NCI-H774 (cell line): ENCODE measurements around the gene TECR.
A peak's percentile ranks its signal among the peaks of the same experiment; 100 is the strongest.
"Not testable (repeated sequence)": the region's sequence is repeated elsewhere in the genome, so short reads cannot be mapped to it uniquely, and the experiment has no call there.

Experiments
- DNase-seq: peaks from one replicate; lab custom pipeline; 2025; lab: John Stamatoyannopoulos, UW

Gene TECR

DNA sequence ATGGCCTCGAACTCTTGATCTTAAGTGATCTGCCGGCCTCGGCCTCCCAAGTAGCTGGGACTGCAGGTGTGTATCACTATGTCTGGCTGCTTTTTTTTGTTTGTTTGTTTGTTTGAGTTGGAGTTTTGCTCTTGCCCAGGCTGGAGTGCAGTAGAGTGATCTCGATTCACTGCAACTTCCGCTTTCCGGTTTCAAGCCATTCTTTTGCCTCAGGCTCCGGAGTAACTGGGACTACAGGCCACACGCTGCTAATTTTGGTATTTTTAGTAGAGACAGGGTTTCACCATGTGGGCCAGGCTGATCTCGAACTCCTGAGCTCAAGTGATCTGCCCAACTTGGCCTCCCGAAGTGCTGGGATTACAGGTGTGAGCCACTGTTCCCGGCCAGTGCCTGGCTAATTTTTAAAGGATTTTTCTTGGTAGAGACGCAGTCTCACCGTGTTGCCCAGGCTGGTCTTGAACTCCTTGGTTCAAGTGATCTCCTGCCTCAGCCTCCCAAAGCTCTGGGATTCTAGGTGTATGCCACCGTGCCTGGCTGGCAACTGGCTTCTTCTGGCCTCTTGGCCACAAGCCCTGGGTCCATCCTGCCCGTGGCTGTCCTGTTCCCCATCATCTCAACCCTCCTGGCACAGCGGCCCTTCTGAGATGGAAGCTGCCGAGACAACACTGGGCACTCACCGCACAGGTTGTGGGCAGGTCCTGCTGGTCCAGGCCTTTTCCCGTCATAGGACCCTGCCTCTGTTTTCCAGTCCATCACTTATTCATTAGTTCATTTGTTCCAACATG, 11.5 kb downstream of the TECR start:
- no peak for DNase-seq

DNA sequence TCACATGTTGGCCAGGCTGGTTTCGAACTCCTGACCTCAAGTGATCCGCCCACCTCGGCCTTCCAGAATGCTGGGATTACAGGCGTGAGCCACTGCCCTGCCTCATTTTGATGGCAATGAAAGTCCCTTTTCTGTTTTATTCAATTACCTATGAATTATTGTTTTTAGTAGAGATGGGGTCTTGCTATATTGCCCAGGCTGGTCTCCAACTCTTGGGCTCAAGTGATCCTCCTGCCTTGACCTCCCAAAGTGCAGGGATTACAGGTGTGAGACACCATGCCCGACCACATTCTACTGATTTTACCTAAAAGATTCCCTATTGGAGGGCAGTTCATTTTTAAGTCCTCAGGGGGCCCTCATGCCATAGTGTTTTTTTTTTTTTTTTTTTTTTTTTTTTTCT, 12.6 kb downstream of the TECR start:
- DNase-seq = not testable (repeated sequence)

DNA sequence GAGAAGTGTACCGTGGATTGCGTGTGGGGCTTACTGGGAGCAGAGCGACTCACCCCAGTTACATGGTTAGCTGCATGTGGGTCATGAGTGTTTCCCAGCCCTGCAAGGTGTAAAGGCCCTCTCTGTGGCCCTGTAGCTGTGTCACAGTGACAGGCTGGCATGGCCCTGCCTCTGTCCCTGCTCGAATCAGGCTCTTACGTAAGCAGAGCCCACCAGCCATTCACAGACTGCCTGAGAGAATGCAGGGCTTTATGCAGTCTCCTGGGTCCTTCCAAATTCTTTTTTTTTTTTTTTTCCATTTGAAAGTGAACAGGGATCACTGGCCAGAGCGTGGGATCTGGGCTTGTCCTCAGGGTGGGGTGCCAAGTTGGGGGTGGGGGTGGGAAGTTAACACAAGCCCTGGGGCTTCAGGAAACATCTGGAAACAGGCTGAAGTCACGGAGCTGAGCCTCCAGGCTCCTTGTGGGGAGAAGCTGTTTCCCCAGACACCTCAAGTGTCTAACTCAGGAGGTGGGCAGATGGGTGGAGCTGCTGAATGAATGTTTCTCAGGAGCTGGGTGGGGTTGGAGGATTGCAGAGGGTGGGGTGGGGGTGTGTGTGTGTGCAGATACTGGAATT, 13.4 kb downstream of the TECR start:
- DNase-seq = no peak

DNA sequence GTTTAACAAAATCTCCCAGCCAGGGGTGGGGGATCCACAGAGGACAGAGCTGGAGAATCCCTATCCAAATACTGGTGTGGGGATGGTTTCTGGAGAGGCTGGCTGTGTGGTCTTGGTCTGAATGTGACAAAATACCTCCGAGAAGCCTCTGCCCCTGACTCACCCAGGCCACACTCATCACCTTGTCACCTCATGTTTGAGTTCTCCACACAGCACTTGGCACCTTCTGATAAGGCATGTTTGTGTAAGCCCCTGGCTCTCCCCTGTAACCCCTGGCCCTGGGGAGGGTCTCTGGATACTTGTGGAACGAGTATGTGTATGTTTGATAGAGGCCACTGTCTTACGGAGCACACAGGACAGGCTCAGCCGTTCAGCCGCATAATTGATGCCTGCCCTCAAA, 14.7 kb downstream of the TECR start:
- DNase-seq = no peak

DNA sequence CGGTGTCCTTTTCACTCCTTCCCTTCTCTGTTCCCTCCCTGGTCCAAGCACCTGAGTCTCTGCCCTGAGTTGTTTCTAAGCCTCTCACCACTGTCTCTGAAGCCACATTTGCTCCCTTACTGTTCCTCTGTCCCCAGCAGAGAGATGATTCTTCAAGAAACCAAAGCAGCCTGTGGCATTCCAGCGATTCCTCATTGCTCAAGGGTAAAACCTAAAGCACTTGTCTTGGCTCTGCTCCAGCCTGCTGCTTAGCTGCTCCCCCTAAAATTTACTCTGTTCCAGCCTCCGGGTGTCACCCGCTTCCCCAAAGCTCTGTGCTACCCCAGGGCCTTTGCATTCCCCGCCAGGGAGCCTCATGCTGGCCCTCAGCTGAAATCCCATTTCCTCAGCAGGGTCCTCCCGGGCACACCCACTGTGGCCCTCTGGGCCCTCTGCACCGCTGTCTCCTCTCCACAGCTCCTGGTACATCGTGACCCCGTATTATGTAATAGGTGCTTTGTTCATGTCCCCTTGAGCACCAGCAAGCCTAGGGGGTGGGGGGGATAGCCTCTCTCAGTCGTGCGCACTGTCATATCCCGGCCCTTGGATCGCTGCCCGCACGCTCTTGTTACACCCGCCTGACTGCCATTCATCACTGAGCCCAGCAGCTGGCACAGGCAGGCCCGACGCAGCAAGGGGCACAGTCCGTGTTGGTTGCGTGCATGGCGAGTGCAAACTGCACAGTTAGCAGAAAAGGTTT, 15.8 kb downstream of the TECR start:
- peak; percentile 73 for DNase-seq

DNA sequence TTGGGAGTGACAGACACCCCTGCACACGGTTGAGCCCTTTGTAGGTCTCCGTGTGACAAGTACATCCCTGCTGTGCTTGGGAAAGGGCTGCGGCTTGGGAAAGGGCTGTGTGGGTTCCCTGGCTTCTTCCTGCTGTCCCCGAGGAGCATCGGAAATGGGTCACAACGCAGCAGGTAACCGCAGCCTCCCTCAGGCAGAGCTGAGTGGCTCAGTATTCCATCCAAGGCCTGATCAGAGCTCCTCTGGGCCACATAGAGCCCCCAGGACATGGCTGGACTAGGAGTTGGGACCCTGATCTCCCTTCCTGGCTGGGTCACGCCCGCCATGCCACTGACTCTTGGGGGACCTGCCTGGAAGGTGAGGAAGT, 16.3 kb downstream of the TECR start:
- DNase-seq = no peak

DNA sequence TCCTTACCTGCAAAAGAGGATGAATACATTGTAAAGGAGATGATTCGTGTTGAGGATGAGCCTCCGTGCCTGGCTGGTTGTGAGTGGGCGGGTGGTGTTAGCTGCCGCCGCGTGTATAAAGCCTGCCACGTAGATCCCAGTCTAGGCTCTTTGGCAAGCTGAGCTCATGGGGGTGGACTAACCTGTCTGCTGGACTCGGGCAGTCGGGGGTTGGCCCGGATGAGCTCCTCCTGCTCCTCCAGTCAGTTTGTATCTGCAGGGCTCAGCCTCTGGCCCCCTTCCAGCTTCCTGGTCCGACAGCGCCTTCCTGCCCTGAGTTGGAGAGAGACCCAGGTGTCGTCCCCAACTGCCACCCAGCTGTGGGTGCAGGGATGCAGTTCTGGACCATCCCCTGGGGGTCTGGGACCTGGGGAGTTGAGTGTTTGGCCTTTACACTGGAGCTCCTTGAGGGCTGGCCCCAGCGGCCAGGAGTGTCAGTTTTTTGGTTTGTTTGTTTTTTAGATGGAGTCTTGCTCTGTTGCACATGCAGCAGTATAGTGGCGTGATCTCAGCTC, 20.9 kb downstream of the TECR start:
- DNase-seq = no peak

DNA sequence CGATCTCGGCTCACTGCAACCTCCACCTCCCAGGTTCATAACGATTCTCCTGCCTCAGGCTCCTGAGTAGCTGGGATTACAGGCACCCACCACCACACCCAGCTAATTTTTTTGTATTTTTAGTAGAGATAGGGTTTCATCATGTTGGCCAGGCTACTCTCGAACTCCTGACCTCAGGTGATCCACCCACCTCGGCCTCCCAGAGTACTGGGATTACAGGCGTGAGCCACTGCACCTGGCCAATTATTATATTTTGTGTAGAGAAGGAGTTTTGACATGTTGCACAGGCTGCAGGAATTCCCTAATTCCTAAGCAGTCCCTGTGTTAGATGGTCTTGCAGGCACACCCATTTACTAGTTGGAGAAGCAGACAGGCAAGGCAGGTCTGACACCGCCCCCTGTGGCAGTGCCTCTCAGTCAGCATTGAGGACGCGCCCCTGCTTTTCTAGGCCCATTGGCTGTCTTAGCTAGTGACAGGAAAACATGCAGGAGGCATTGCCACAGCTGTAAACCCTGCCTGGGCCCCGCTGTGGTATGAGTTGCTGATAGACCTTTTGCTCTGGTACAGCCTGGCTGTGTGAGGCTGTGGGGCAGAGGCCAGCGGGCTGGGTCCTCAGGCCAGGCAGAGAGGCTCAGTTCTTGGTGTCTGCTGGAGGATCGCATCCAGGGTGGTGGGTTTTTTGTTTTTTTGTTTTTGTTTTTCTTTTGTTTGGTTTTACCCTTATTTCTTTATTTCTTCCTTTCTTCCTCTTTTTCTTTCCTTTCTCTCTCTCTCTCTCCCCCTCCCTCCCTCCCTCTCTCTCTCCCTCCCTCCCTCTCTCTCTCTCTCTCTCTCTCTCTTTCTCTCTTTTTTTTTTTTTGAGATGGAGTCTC, 22.0 kb downstream of the TECR start:
- DNase-seq = not testable (repeated sequence)

DNA sequence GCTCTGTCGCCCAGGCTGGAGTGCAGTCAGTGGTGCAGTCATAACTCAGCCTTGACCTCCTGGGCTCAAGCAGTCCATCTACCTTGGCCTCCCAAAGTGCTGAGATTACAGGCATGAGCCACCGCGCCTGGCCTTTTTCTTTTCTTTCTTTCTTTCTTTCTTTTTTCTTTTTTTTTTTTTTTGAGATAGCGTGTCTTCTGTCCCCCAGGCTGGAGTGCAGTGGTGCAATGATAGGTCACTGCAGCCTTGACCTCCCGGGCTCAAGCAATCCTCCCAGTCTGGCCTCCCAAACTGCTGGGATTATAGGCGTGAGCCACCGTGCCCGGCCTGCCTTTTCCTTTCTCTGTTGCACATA, 22.6 kb downstream of the TECR start:
- DNase-seq = not testable (repeated sequence)

DNA sequence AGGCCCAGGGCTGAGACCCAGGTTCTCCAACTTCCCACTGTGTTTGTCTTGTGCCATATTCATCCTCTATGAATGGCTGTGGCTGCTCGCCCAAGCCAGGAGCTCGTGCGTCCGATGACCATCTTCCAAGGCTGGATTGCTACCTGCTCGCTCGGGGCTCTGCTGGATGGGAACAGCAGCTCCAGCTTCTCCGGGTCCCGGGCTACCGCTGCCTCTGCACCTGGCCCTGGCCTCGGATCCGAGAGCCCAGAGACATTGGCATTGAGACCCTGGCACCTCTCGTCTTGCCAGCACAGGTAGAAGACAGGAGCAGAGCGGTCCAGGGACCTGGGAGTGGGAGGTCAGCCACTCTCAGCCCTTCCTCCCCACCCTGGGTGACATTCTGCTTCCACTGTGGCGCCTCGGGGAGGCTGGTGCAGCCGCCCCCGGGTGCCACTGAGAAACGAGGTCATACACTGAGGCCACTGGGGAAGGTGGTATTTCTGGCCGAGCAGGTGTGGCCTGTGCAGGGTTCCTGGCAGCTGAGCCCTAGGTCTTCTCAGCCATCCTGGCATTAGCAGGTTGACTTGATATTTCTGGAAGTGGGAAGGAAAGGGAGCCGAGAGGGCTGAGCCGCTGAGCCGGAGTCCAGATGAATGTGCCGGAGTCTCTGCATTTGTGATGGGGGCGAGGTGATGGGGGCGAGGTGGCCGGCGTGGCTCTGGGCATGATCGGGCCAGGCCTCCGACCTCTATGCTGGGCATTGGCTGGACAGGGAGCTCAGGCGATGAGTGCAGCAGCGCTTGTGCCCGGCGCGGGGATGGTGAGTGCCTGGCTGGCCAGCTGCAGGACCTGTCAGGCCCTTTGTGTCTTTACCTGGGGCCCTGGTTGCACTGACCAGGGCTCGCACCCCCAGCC, 23.9 kb downstream of the TECR start:
- no peak for DNase-seq

DNA sequence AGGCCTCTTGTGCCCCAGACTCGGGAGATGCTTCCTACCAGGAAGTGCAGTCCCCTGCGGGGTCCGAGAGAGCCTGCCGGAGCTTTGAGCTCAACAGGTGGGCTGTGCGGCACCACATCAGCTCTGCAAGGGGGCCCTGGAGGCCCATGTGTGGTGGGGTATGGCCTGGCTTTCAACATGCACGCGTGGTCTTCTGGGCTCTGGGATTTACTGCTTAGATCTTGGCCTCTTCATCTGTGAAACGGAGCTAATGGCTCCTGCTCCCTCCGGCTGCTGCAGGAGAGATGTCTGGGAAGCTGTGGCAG, 24.5 kb downstream of the TECR start:
- DNase-seq = no peak

DNA sequence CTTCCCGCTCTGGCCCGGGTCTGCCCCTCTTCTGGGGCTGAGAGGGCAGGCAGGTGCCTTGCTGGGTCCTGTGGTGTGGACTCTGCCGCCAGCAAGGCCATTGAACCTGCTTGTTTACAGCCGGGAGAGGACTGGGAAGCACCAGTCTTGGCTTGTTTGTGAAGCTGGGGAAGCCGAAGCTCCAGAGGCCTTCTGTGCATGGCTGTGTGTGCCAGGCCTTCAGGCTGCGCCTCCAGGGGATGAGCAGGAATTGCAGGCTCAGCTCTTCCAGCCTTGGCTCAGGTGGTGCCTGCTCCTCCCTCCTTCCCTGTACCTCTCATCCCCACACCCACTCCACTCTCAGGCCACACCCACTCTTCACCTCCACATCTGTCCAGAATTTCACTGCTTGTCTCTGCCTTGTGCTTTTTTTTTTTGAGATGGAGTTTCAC, 25.0 kb downstream of the TECR start:
- DNase-seq = no peak

DNA sequence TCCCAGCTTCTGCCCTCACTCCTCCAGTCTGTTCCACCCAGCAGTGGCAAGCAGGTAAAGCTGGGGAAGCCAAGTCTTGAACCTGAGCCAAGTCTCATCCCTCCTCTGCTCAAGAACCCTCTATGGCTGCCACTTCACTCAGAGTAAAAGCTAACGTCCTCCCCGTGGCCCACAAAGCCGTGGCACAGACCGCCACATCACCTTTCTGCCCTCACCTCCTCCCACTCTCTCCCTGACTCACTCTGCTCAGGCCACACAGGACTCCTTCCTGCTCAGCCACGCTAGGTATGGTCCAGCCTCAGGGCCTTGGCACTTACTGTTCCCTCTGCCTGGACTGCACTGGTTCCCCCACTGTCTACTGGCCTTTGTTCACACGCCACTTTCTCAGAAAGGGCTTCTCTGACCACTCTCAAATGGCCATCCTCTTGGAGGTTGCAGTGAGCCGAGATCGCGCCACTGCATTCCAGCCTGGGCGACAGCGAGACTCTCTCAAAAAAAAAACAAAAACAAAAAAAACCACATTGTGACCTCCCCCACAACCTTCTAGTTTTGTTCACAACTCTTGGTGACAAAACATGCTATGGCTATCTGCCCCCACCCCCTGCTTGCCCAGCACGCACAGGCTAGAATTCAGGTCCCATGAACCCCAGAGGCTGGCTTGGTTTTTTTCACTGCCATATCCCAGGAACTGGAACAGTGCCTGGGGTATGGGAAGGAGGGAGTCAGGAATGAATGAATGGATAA, 26.7 kb downstream of the TECR start:
- DNase-seq = no peak

DNA sequence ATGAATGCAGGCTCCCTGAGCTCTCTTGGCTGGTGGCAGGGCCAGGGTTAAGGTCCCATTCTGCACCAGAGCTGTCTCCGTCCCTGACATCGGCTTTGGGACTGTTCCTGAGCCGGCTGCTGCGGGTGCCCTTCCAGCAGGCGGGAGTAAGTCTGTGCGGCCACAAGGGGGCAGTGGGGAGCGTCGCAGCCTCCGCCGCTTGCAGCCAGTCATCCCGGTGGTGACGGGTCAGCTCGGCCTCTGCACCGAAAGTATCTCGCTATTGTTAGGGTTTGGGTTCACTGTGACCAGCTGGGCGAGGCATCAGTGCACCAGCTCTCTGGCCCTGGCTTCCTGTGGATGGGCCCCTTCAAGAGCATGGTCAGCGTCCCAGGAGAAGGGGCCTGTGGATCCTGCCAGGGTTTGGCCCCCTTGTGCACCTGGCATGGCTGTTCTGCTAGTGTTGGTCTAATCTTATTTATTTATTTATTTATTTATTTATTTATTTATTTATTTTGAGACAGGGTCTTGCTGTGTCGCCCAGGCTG, 27.3 kb downstream of the TECR start:
- DNase-seq = peak; percentile 25

DNA sequence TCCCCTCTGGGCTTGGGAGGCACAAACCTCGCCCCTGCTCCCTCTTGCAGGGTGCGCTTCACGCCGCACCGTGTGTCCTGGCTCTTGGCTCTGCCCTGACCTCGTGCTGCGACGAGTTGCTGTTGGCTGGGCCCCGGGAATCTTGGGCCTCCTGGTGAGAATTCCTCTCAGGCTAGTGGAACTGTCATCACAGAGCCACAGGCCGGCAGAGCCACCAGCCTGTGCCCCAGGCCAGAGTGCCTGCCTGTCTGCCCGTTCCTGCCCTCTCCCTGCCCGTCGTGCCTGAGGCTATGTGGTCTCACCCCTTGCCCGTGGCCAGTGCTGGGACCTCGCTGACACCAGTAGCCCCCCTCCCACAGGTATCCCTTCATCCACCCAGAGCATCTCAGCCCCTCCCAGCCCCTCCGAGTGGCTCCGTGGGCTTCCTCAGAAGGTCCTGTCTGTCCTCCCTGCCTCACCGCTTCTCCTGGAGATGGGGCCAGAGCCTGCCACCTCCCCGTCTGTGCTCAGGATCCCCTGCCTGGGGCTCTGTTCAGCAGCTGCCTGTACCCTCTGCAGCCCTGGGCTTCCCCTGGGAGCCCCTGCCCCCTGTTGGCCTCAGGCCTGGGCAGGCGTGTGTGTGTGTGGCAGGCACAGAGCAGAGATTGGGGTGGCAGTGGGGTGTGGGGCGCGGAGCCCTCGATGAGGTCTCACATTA, 29.1 kb downstream of the TECR start:
- DNase-seq = no peak

DNA sequence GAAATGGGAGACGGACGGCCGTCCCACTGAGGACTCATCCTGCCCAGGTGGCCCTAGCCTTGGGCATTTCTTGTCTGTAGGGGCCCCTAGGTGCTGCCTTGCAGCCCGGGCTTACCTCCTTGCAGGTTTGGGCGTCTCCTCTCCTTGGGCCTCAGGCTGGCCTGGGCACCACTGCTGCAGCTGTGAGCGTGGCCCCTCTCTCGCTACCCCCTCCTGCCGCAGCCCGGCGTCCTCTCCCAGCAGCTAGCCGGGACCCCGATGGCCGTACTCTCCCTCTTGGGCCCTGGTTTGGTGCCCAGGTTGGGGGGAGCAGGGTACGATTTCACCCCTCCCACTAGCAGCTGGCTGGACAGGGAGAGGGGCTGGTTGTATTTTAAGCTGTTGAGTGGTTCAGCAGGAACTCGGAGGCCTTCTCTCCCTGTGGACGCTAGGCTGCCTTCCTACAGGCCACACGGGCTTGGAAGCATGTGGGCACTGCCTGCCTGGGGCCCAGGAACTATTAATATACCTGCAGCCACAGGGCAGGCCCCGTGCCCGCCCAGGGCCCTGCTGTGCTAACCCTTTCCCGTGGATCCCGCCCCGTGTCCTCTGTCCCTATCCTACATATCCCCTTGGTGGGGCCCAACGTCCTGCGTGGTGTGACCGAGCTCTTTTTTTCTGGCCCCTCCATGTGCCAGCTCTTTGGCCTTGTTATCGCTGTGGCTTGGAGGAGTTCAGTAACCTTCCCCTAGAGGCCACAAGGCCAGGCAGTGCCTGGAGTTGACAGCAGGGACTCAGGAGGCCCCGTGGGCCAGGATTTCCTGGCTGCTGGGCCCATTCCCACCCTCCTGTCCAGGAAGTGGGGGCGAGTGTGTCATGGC, 30.8 kb downstream of the TECR start:
- DNase-seq = no peak

DNA sequence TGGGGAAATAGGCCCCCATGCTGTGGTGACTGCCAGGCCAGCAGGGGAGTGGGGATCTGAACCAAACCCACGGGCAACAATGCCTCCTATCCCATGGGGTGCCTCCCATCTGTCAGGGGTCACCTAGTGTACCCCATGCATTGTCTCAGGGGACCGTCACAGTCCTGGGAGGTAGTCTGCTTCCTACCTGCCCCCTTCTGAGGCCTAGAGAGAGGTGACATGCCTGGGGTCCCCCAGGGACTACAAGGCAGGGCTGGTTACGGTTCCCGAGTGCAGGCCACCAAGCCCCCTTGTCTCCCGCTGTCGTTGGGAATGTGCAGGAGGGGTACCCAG, 31.3 kb downstream of the TECR start:
- DNase-seq = no peak

DNA sequence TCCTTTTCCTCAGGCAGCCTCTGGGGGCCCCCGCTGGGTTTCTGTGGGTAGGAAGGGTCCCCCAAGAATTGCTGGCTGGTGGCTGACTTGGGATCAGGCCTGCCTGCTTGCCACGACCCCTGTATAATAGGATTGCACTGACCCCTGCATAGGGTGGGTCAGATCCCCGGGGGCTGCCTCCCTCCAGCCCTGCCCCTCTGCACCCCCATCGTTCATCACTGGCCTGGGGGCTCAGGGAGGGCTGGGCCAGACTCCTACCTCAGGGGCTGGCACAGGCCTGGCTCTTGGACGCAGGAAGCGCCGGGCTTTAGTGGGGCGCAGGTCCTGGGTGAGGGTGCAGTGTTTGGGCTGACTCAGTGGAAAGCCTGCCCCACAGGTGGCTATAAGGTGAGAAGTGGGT, 31.9 kb downstream of the TECR start:
- DNase-seq = no peak
